PC-3 (cell line): ENCODE data around the gene CES2. TPM values are rescaled to one million over a fixed set of nuclear protein-coding genes. Genes with fewer than 3 reads are reported as not detected.
"Not testable (repeated sequence)": the region's sequence is repeated elsewhere in the genome, so short reads cannot be mapped to it uniquely, and the experiment has no call there.

Experiments used
- ATAC-seq: fragments of 200-7000 bp; cut with Tn5 transposase; 2 replicates; pipeline ENCODE4 v1.9.1; 2020; ENCODE audit warnings: mild to moderate bottlenecking, moderate library complexity
- BruUV-seq: library from RNA; stranded (reverse); fragments of 400-500 nt; replicated peaks from 2 replicates; lab custom pipeline; 2021; lab: Mats Ljungman, UMichigan
- CTCF ChIA-PET: fragments of 300-600 bp; sonication (Branson Sonifier 250); formaldehyde crosslinking; loops from one replicate; lab custom pipeline; 2022; ENCODE audit warnings: antibody characterized with exemption; lab: Charles Lee
- POLR2A ChIA-PET: fragments of 300-600 bp; sonication (Branson Sonifier 250); formaldehyde crosslinking; loops from one replicate; lab custom pipeline; 2022; ENCODE audit warnings: antibody characterized with exemption; ENCODE audit not compliant: unreplicated experiment; lab: Charles Lee
- DNase-seq: peaks from one replicate; pipeline ENCODE4 v3.0.0-alpha.2; 2015
- H2AFZ ChIP-seq: fragments of 300-600 bp; sonication (generic); 2 replicates; pipeline ENCODE4 v1.6.0; 2016; ENCODE audit warnings: antibody characterized with exemption, low read length
- H3F3A ChIP-seq: fragments of 300-600 bp; sonication (generic); one replicate; pipeline ENCODE4 v1.6.0; 2017; ENCODE audit warnings: antibody characterized with exemption, low read length, control low read depth, mild to moderate bottlenecking; ENCODE audit not compliant: unreplicated experiment
- H3K27ac ChIP-seq: fragments of 300-600 bp; sonication (generic); 2 replicates; pipeline ENCODE4 v1.5.1; 2016; ENCODE audit warnings: mild to moderate bottlenecking, low read length
- H3K27me3 ChIP-seq: fragments of 300-600 bp; sonication (generic); 2 replicates; pipeline ENCODE4 v1.6.1; 2016; ENCODE audit warnings: low read length, mixed read lengths
- H3K36me3 ChIP-seq: fragments of 300-600 bp; sonication (generic); 2 replicates; pipeline ENCODE4 v1.6.1; 2016; ENCODE audit warnings: low read depth, mixed run types, low read length, mixed read lengths
- H3K4me1 ChIP-seq: fragments of 300-600 bp; sonication (generic); 2 replicates; pipeline ENCODE4 v1.5.1; 2016; ENCODE audit warnings: low read length; ENCODE audit not compliant: insufficient read depth
- H3K4me2 ChIP-seq: fragments of 300-600 bp; sonication (generic); 2 replicates; pipeline ENCODE4 v1.6.0; 2016; ENCODE audit warnings: low read length
- H3K4me3 ChIP-seq: fragments of 300-600 bp; sonication (generic); 2 replicates; pipeline ENCODE4 v1.5.1; 2016; ENCODE audit warnings: mild to moderate bottlenecking, low read length, mixed read lengths
- H3K79me2 ChIP-seq: fragments of 300-600 bp; sonication (generic); 2 replicates; pipeline ENCODE4 v1.6.1; 2017; ENCODE audit warnings: low read length, mixed read lengths
- H3K9ac ChIP-seq: fragments of 300-600 bp; sonication (generic); 2 replicates; pipeline ENCODE4 v1.6.0; 2016; ENCODE audit warnings: mild to moderate bottlenecking, low read length
- H3K9me2 ChIP-seq: fragments of 300-600 bp; sonication (generic); replicated peaks from 2 replicates; pipeline ENCODE4 v1.6.1; 2016; ENCODE audit warnings: mixed run types, low read length, mixed read lengths
- H3K9me3 ChIP-seq: fragments of 300-600 bp; sonication (generic); 2 replicates; pipeline ENCODE4 v1.6.1; 2016; ENCODE audit warnings: low read length, mixed read lengths
- H4K20me1 ChIP-seq: fragments of 300-600 bp; sonication (generic); 2 replicates; pipeline ENCODE4 v1.6.1; 2016; ENCODE audit warnings: low read length, mixed read lengths
- EZH2 ChIP-seq: fragments of 300-600 bp; sonication (generic); IDR thresholded peaks from one replicate; pipeline ENCODE4 v1.6.1; 2017; ENCODE audit warnings: antibody characterized with exemption, mild to moderate bottlenecking, low read length; ENCODE audit not compliant: unreplicated experiment
- EZH2phosphoT487 ChIP-seq: fragments of 300-600 bp; sonication (generic); IDR thresholded peaks from 2 replicates; pipeline ENCODE4 v1.6.1; 2018; ENCODE audit warnings: mild to moderate bottlenecking, antibody characterized with exemption, low read length, borderline replicate concordance
- intact Hi-C: fragments of 100-400 bp; cut with micrococcal nuclease; formaldehyde crosslinking; loops from 2 replicates; pipeline ENCODE4 v1.9.0; 2023
- total RNA-seq: library from RNA; depleted of rRNA; stranded (reverse); fragments of >200 nt; gene quantifications from 2 replicates; pipeline ENCODE4 v1.2.3, GENCODE V29; 2014
- TF ChIP-seq, protein P1 (sequence below): fragments of 300-600 bp; sonication (generic); conservative IDR thresholded peaks from 2 replicates; pipeline ENCODE4 v1.5.1; 2017; ENCODE audit warnings: antibody characterized with exemption, low read depth, mild to moderate bottlenecking, low read length

The CES2 gene
- total RNA-seq, 1 experiment from 2014 or later: 15.8 TPM

DNA sequence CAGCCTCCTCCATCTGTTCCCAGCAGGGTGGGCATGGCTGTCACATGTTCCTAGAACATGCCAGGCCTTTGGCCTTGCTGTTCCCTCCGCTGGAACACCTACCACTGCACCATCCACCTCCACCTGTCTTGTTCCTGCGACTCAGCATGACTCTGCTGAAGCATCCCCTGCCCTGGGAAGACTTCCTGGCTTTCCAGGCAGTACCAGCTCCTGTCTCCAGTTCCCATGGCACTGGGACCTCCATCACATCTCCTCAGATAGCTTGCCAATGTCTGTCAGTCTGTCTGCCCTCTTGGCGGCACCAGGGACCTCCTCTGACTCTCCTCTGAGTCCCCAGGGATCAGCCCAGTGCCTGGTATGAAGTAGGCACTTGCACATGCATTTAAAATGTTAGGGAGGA lies 39.3 kb upstream of the CES2 start:
- peaks cover 4% of the 10 kb centered on the region; the same call in 1 of the 2 replicates for H3K4me1 ChIP-seq
- POLR2A ChIA-PET: no interaction called here
- H3K9ac ChIP-seq: no peak overlapping the region
- H3K9me2 ChIP-seq: no peaks in the 10 kb centered on the region
- no peak overlapping the region for H3K27ac ChIP-seq
- H4K20me1 ChIP-seq: no peaks in the 10 kb centered on the region
- no peak overlapping the region for H3K4me2 ChIP-seq
- intact Hi-C loops: no loop called here
- ATAC-seq (no peak), DNase-seq (no peak)
- H3K27me3 ChIP-seq: no peaks in the 10 kb centered on the region
- TF ChIP-seq, protein P1, sequence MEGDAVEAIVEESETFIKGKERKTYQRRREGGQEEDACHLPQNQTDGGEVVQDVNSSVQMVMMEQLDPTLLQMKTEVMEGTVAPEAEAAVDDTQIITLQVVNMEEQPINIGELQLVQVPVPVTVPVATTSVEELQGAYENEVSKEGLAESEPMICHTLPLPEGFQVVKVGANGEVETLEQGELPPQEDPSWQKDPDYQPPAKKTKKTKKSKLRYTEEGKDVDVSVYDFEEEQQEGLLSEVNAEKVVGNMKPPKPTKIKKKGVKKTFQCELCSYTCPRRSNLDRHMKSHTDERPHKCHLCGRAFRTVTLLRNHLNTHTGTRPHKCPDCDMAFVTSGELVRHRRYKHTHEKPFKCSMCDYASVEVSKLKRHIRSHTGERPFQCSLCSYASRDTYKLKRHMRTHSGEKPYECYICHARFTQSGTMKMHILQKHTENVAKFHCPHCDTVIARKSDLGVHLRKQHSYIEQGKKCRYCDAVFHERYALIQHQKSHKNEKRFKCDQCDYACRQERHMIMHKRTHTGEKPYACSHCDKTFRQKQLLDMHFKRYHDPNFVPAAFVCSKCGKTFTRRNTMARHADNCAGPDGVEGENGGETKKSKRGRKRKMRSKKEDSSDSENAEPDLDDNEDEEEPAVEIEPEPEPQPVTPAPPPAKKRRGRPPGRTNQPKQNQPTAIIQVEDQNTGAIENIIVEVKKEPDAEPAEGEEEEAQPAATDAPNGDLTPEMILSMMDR: no peak
- TF ChIP-seq EZH2phosphoT487 (no peak), EZH2 (no peak)
- H3K79me2 ChIP-seq: no peaks in the 10 kb centered on the region
- H3K36me3 ChIP-seq: no peaks in the 10 kb centered on the region
- BruUV-seq: no TSS peak
- no peaks in the 10 kb centered on the region for H3K9me3 ChIP-seq
- no peak overlapping the region for H3K4me3 ChIP-seq
- no peaks in the 10 kb centered on the region for H3F3A ChIP-seq
- CTCF ChIA-PET: no interaction called here
- H2AFZ ChIP-seq: no peak overlapping the region

DNA sequence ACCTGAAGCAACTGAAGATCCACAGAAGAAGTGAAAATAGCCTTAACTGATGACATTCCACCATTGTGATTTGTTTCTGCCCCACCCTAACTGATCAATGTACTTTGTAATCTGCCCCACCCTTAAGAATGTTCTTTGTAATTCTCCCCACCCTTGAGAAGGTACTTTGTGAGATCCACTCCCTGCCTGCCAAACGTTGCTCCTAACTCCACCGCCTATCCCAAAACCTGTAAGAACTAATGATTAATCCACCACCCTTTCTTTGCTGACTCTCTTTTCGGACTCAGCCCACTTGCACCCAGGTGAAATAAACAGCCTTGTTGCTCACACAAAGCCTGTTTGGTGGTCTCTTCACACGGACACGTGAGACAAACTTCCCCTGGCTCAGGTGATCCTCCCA lies 38.6 kb upstream of the CES2 start:
- DNase-seq, H3K4me3 ChIP-seq, H3K9me2 ChIP-seq, ATAC-seq, H3K27ac ChIP-seq, H3K36me3 ChIP-seq, H3K4me2 ChIP-seq, H3K79me2 ChIP-seq, H3K27me3 ChIP-seq, intact Hi-C loops, H3F3A ChIP-seq, H4K20me1 ChIP-seq, CTCF ChIA-PET, BruUV-seq, H3K4me1 ChIP-seq, H3K9me3 ChIP-seq, H2AFZ ChIP-seq, POLR2A ChIA-PET, H3K9ac ChIP-seq: not testable (repeated sequence)

DNA sequence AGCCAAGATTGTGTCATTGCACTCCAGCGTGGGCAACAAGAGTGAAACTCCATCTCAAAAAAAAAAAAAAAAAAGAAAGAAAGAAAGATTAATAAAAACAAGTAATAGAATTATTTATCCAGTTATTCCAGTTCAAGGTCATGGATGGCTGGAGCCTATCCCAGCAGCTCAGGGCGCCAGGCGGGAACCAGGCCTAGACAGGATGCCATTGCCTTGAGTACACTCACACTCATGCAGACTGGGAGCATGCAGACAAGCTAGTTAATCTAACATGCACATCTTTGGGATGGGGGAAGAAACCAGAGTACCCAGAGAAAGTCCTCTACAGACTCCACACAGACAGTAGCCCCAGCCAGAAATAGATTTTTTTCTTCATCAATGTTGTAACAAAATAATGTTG lies 37.1 kb upstream of the CES2 start:
- Histone ChIP-seq H4K20me1 (no peaks in the 10 kb centered on the region), H3K27ac (no peak overlapping the region), H3K9me2 (no peaks in the 10 kb centered on the region), H3K4me2 (no peak overlapping the region), H3K27me3 (no peaks in the 10 kb centered on the region), H3K9me3 (no peaks in the 10 kb centered on the region), H3K4me3 (no peak overlapping the region), H3K79me2 (no peaks in the 10 kb centered on the region), H2AFZ (no peak overlapping the region), H3K9ac (no peak overlapping the region), H3F3A (no peaks in the 10 kb centered on the region), H3K4me1 (peaks cover 4% of the 10 kb centered on the region; the same call in 1 of the 2 replicates), H3K36me3 (no peaks in the 10 kb centered on the region)
- ChIA-PET POLR2A (no interaction called here), CTCF (no interaction called here)
- TF ChIP-seq EZH2 (no peak), EZH2phosphoT487 (no peak)
- TF ChIP-seq, protein P1: no peak
- BruUV-seq: no TSS peak
- no peak for ATAC-seq
- no peak for DNase-seq
- intact Hi-C loops: no loop called here
